Measurements from ENCODE around the gene NTF3. TPM values are rescaled to one million over a fixed set of nuclear protein-coding genes. Genes with fewer than 3 reads are reported as not detected.

The NTF3 gene
- total and polyA plus RNA-seq, 4 donors: 1.4 to 6.9 (median 3.0) TPM

DNA sequence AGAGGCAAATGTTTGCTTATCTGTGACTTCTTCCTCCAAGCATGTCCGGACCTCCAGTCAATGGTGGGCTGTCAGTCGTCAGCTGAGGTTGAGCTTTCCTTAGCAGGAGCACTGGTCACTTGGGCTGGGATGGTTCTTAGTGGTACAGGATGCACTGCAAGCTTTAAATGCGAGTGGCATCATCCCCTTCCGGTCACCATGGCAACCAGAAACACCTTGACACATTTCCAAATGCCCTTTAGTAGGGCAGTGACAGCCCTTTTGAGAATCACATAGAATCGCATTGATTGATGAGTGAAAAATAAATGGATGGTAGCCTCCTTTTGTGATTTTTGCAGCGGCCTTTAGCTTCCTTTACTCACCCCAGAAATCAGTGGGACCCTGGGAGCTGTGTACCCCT lies 24.1 kb downstream of the NTF3 start:
- Histone ChIP-seq H3K36me3 (ENCODE audit: control insufficient read depth, insufficient read depth, low read length) (no peaks in the 10 kb centered on the region), H3K27ac (ENCODE audit: low read depth, low read length) (no peak overlapping the region), H3K9me3 (ENCODE audit: control insufficient read depth, insufficient read depth, low read length) (no peaks in the 10 kb centered on the region), H3K27me3 (ENCODE audit: control insufficient read depth, insufficient read depth, low read length) (peaks cover 3% of the 10 kb centered on the region), H3K4me1 (ENCODE audit: control insufficient read depth, insufficient read depth, low read length) (peaks cover 19% of the 10 kb centered on the region), H3K4me3 (ENCODE audit: low read depth, low read length) (no peak overlapping the region)
- 61% methylated on average over 2 of the region's 6 CpGs for WGBS (ENCODE audit: insufficient coverage)
- DNase-seq (ENCODE audit: low read depth in 4 of 6, low spot score in 6 of 6): peak in 1 of 6 donors; percentile 68

- Histone ChIP-seq H3K4me1 (ENCODE audit: control insufficient read depth, insufficient read depth, low read length) (peaks cover 19% of the 10 kb centered on the region), H3K9me3 (ENCODE audit: control insufficient read depth, insufficient read depth, low read length) (no peaks in the 10 kb centered on the region), H3K27me3 (ENCODE audit: control insufficient read depth, insufficient read depth, low read length) (peaks cover 3% of the 10 kb centered on the region), H3K36me3 (ENCODE audit: control insufficient read depth, insufficient read depth, low read length) (no peaks in the 10 kb centered on the region), H3K27ac (ENCODE audit: low read depth, low read length) (no peak overlapping the region), H3K4me3 (ENCODE audit: low read depth, low read length) (no peak overlapping the region)
- WGBS (ENCODE audit: insufficient coverage): 91% methylated on average over 4 of the region's 8 CpGs
- DNase-seq (ENCODE audit: low read depth in 4 of 6, low spot score in 6 of 6): no peak
These were observed 25.0 kb downstream of the NTF3 start for GRCh38 chr12:5456906-5457305.

GRCh38 chr12:5458229-5459050 lies 26.5 kb downstream of the NTF3 start:
- 89% methylated on average over 9 of the region's 12 CpGs for WGBS (ENCODE audit: insufficient coverage)
- H3K27ac ChIP-seq (ENCODE audit: low read depth, low read length): no peak overlapping the region
- no peak for DNase-seq (ENCODE audit: low read depth in 4 of 6, low spot score in 6 of 6)
- no peaks in the 10 kb centered on the region for H3K9me3 ChIP-seq (ENCODE audit: control insufficient read depth, insufficient read depth, low read length)
- no peak overlapping the region for H3K4me3 ChIP-seq (ENCODE audit: low read depth, low read length)
- H3K27me3 ChIP-seq (ENCODE audit: control insufficient read depth, insufficient read depth, low read length): no peaks in the 10 kb centered on the region
- peaks cover 19% of the 10 kb centered on the region for H3K4me1 ChIP-seq (ENCODE audit: control insufficient read depth, insufficient read depth, low read length)
- H3K36me3 ChIP-seq (ENCODE audit: control insufficient read depth, insufficient read depth, low read length): no peaks in the 10 kb centered on the region

GRCh38 chr12:5459051-5459782 lies 27.3 kb downstream of the NTF3 start:
- H3K36me3 ChIP-seq (ENCODE audit: control insufficient read depth, insufficient read depth, low read length): no peaks in the 10 kb centered on the region
- no peak for DNase-seq (ENCODE audit: low read depth in 4 of 6, low spot score in 6 of 6)
- H3K4me1 ChIP-seq (ENCODE audit: control insufficient read depth, insufficient read depth, low read length): peaks cover 19% of the 10 kb centered on the region
- no peak overlapping the region for H3K4me3 ChIP-seq (ENCODE audit: low read depth, low read length)
- 86% methylated on average over 7 of the region's 10 CpGs for WGBS (ENCODE audit: insufficient coverage)
- no peaks in the 10 kb centered on the region for H3K9me3 ChIP-seq (ENCODE audit: control insufficient read depth, insufficient read depth, low read length)
- no peak overlapping the region for H3K27ac ChIP-seq (ENCODE audit: low read depth, low read length)
- H3K27me3 ChIP-seq (ENCODE audit: control insufficient read depth, insufficient read depth, low read length): no peaks in the 10 kb centered on the region

- H3K9me3 ChIP-seq (ENCODE audit: control insufficient read depth, insufficient read depth, low read length): no peaks in the 10 kb centered on the region
- peaks cover 5% of the 10 kb centered on the region for H3K4me1 ChIP-seq (ENCODE audit: control insufficient read depth, insufficient read depth, low read length)
- H3K4me3 ChIP-seq (ENCODE audit: low read depth, low read length): no peak overlapping the region
- H3K27ac ChIP-seq (ENCODE audit: low read depth, low read length): no peak overlapping the region
- WGBS (ENCODE audit: insufficient coverage): 80% methylated on average over 1 of the region's 2 CpGs
- no peaks in the 10 kb centered on the region for H3K27me3 ChIP-seq (ENCODE audit: control insufficient read depth, insufficient read depth, low read length)
- DNase-seq (ENCODE audit: low read depth in 4 of 6, low spot score in 6 of 6): peak in 1 of 6 donors; percentile 62
- no peaks in the 10 kb centered on the region for H3K36me3 ChIP-seq (ENCODE audit: control insufficient read depth, insufficient read depth, low read length)
These were observed 28.9 kb downstream of the NTF3 start for GRCh38 chr12:5460817-5461216.

GRCh38 chr12:5461966-5462365 lies 30.1 kb downstream of the NTF3 start:
- Histone ChIP-seq H3K36me3 (ENCODE audit: control insufficient read depth, insufficient read depth, low read length) (no peaks in the 10 kb centered on the region), H3K27me3 (ENCODE audit: control insufficient read depth, insufficient read depth, low read length) (no peaks in the 10 kb centered on the region), H3K4me3 (ENCODE audit: low read depth, low read length) (no peak overlapping the region), H3K9me3 (ENCODE audit: control insufficient read depth, insufficient read depth, low read length) (no peaks in the 10 kb centered on the region), H3K4me1 (ENCODE audit: control insufficient read depth, insufficient read depth, low read length) (no peaks in the 10 kb centered on the region), H3K27ac (ENCODE audit: low read depth, low read length) (no peak overlapping the region)
- no CpG with 5 or more reads among the region's 1 CpG for WGBS (ENCODE audit: insufficient coverage)
- DNase-seq (ENCODE audit: low read depth in 4 of 6, low spot score in 6 of 6): no peak

DNA sequence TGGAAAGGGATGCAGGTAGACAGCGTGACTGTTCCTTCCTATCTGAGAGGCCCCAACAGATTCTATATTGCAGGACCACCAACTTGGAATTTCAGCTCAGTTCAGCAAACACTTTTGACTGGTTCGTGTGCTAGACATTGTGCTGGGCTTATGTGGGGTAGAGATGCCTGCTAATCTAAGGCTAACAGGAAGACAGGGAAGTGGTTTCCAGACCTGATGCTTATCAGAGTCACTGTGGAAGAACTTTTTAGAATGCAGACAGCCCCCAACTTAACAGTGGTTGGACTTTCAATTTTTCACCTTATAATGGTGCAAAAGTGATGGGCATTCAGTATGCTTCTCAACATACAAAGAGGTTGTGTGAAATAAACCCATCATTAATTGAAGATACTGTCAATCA lies 32.2 kb downstream of the NTF3 start:
- Histone ChIP-seq H3K27ac (ENCODE audit: low read depth, low read length) (no peak overlapping the region), H3K36me3 (ENCODE audit: control insufficient read depth, insufficient read depth, low read length) (no peaks in the 10 kb centered on the region), H3K9me3 (ENCODE audit: control insufficient read depth, insufficient read depth, low read length) (no peaks in the 10 kb centered on the region), H3K27me3 (ENCODE audit: control insufficient read depth, insufficient read depth, low read length) (no peaks in the 10 kb centered on the region), H3K4me3 (ENCODE audit: low read depth, low read length) (no peak overlapping the region), H3K4me1 (ENCODE audit: control insufficient read depth, insufficient read depth, low read length) (no peaks in the 10 kb centered on the region)
- no peak for DNase-seq (ENCODE audit: low read depth in 4 of 6, low spot score in 6 of 6)
- WGBS (ENCODE audit: insufficient coverage): 77% methylated on average over 2 of the region's 2 CpGs

DNA sequence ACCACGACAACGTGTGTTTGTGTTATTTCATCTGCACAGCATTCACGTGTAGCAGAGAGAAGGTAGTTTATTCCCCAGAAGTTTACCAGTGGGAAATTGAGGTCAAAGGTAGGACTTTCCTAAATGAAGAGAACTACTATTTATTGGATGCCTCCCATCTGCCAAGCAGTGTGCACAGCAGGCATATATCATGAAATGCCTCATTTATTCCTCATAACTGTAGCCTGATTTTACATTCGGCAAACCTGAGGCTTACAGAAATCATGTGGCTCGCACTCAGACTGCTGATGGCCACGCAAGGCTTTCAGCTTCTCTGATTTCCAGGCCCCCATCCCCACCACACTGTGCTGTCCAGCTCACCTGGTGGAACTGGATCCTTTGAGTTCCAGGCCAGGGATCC lies 33.5 kb downstream of the NTF3 start:
- no peak overlapping the region for H3K4me3 ChIP-seq (ENCODE audit: low read depth, low read length)
- no peak overlapping the region for H3K27ac ChIP-seq (ENCODE audit: low read depth, low read length)
- WGBS (ENCODE audit: insufficient coverage): 81% methylated on average over 5 of the region's 6 CpGs
- DNase-seq (ENCODE audit: low read depth in 4 of 6, low spot score in 6 of 6): peak in 1 of 6 donors; percentile 42
- H3K9me3 ChIP-seq (ENCODE audit: control insufficient read depth, insufficient read depth, low read length): no peaks in the 10 kb centered on the region
- no peaks in the 10 kb centered on the region for H3K27me3 ChIP-seq (ENCODE audit: control insufficient read depth, insufficient read depth, low read length)
- no peaks in the 10 kb centered on the region for H3K36me3 ChIP-seq (ENCODE audit: control insufficient read depth, insufficient read depth, low read length)
- H3K4me1 ChIP-seq (ENCODE audit: control insufficient read depth, insufficient read depth, low read length): peaks cover 1% of the 10 kb centered on the region

DNA sequence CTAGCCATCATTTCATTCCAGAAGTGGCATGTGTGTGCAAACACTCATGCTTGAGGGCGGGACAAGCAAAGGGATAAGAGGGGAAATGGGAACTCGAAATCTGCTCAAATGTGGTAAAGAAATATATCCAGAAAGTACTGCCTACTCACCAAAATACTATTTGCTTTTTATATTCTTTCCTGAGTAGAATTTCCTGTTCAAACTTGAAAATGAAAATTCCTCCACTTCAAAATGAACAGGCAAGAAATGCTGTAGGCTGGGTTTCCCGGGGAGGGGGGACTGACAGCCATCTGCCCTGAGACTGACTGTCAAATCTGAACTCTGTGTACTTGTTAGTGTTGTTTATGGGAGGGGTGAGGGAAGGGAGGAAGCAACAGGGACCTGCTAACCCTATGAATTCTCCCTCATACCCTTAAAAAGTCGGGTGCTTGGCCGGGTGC lies 34.6 kb downstream of the NTF3 start:
- no peak for DNase-seq (ENCODE audit: low read depth in 4 of 6, low spot score in 6 of 6)
- WGBS (ENCODE audit: insufficient coverage): 88% methylated on average over 2 of the region's 5 CpGs
- H3K27ac ChIP-seq (ENCODE audit: low read depth, low read length): no peak overlapping the region
- H3K4me3 ChIP-seq (ENCODE audit: low read depth, low read length): no peak overlapping the region
- H3K27me3 ChIP-seq (ENCODE audit: control insufficient read depth, insufficient read depth, low read length): no peaks in the 10 kb centered on the region
- H3K36me3 ChIP-seq (ENCODE audit: control insufficient read depth, insufficient read depth, low read length): no peaks in the 10 kb centered on the region
- no peaks in the 10 kb centered on the region for H3K9me3 ChIP-seq (ENCODE audit: control insufficient read depth, insufficient read depth, low read length)
- H3K4me1 ChIP-seq (ENCODE audit: control insufficient read depth, insufficient read depth, low read length): peaks cover 3% of the 10 kb centered on the region

DNA sequence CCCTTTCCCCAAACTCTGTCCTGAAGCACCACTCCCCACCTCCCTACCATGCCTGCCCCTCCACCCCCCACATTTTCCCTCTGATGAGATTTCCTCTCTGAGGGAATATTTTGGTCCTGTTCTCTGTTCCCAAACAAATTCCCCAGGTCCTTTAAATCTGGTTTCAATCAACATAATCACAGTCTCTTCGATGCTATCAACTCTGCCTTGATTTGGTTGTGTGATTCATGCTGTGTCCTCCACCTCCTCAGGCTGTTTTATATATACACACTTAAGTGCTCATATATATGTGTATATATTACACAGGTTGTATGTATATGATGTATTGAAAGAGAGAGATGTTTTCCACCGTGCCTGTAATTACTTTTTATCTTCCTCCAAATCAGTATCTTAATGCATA lies 36.0 kb downstream of the NTF3 start:
- no CpG with 5 or more reads among the region's 2 CpGs for WGBS (ENCODE audit: insufficient coverage)
- DNase-seq (ENCODE audit: low read depth in 4 of 6, low spot score in 6 of 6): no peak
- no peaks in the 10 kb centered on the region for H3K36me3 ChIP-seq (ENCODE audit: control insufficient read depth, insufficient read depth, low read length)
- H3K4me3 ChIP-seq (ENCODE audit: low read depth, low read length): no peak overlapping the region
- no peak overlapping the region for H3K27ac ChIP-seq (ENCODE audit: low read depth, low read length)
- H3K4me1 ChIP-seq (ENCODE audit: control insufficient read depth, insufficient read depth, low read length): peaks cover 3% of the 10 kb centered on the region
- no peaks in the 10 kb centered on the region for H3K27me3 ChIP-seq (ENCODE audit: control insufficient read depth, insufficient read depth, low read length)
- H3K9me3 ChIP-seq (ENCODE audit: control insufficient read depth, insufficient read depth, low read length): no peaks in the 10 kb centered on the region
